A673 (cell line): ENCODE data around the gene ATRAID.
"Not testable (repeated sequence)": the region's sequence is repeated elsewhere in the genome, so short reads cannot be mapped to it uniquely, and the experiment has no call there.

ENCODE experiments used
- EZH2 ChIP-seq: fragments of 200-600 bp; sonication (generic); IDR thresholded peaks from 2 replicates; pipeline ENCODE4 v1.6.1; 2017; ENCODE audit warnings: borderline replicate concordance, low read depth, mild to moderate bottlenecking, mixed read lengths, antibody characterized with exemption, low read length; ENCODE audit not compliant: poor library complexity, severe bottlenecking
- TF ChIP-seq, protein P1 (sequence below): fragments of 300-800, 200-600 bp; sonication (generic); conservative IDR thresholded peaks from 2 replicates; pipeline ENCODE4 v1.5.1; 2017; ENCODE audit warnings: low read depth, mild to moderate bottlenecking, antibody characterized with exemption, low read length, moderate library complexity, mixed read lengths

- TF ChIP-seq, protein P1, sequence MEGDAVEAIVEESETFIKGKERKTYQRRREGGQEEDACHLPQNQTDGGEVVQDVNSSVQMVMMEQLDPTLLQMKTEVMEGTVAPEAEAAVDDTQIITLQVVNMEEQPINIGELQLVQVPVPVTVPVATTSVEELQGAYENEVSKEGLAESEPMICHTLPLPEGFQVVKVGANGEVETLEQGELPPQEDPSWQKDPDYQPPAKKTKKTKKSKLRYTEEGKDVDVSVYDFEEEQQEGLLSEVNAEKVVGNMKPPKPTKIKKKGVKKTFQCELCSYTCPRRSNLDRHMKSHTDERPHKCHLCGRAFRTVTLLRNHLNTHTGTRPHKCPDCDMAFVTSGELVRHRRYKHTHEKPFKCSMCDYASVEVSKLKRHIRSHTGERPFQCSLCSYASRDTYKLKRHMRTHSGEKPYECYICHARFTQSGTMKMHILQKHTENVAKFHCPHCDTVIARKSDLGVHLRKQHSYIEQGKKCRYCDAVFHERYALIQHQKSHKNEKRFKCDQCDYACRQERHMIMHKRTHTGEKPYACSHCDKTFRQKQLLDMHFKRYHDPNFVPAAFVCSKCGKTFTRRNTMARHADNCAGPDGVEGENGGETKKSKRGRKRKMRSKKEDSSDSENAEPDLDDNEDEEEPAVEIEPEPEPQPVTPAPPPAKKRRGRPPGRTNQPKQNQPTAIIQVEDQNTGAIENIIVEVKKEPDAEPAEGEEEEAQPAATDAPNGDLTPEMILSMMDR, result not testable (repeated sequence)
- TF ChIP-seq EZH2, result not testable (repeated sequence)
These were observed 16.0 kb upstream of the ATRAID start for GRCh38 chr2:27195799-27196198.
